ENCODE measurements around the gene CCDC182. TPM values are rescaled to one million over a fixed set of nuclear protein-coding genes. Genes with fewer than 3 reads are reported as not detected.

The CCDC182 gene
- total RNA-seq, 1 experiment from 2014 or later, result not detected

DNA sequence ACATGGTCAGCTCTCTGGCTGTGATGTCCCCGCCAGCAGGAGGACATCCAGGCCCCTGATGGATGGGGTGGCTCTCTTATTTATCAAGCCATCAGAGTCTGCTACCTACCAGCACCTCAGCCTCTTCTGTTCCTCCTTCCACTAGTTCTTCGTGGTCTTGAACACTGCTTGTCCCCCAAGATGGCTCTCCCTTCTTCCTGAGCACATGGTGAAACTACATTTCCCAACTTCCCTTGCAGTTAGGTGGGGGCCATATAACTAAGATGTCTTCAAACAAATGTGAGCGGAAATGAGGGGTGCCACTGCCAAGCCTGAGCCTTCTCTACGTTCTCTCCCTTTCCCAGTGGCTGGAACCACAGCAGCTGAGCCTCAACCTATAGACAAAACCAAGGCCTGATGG lies 29.8 kb upstream of the CCDC182 start:
- H3K27ac Mint-ChIP-seq (ENCODE audit: unreplicated experiment), result no peak overlapping the region
- peaks cover 92% of the 10 kb centered on the region for H3K27me3 Mint-ChIP-seq (ENCODE audit: unreplicated experiment)
- BruUV-seq (replicated peaks), result no TSS peak
- intact Hi-C loops (cut with micrococcal nuclease; ENCODE audit: unreplicated experiment), result no loop called here
- no peak overlapping the region for H3K4me3 Mint-ChIP-seq (ENCODE audit: low read depth, unreplicated experiment)
- no peaks in the 10 kb centered on the region for H3K36me3 Mint-ChIP-seq (ENCODE audit: insufficient read depth, unreplicated experiment)
- H3K9me3 Mint-ChIP-seq (ENCODE audit: low read depth, unreplicated experiment), result no peaks in the 10 kb centered on the region
- H3K4me1 Mint-ChIP-seq (ENCODE audit: low read depth, unreplicated experiment), result no peaks in the 10 kb centered on the region
- DNase-seq, result no peak
- TF ChIP-seq, protein P1, sequence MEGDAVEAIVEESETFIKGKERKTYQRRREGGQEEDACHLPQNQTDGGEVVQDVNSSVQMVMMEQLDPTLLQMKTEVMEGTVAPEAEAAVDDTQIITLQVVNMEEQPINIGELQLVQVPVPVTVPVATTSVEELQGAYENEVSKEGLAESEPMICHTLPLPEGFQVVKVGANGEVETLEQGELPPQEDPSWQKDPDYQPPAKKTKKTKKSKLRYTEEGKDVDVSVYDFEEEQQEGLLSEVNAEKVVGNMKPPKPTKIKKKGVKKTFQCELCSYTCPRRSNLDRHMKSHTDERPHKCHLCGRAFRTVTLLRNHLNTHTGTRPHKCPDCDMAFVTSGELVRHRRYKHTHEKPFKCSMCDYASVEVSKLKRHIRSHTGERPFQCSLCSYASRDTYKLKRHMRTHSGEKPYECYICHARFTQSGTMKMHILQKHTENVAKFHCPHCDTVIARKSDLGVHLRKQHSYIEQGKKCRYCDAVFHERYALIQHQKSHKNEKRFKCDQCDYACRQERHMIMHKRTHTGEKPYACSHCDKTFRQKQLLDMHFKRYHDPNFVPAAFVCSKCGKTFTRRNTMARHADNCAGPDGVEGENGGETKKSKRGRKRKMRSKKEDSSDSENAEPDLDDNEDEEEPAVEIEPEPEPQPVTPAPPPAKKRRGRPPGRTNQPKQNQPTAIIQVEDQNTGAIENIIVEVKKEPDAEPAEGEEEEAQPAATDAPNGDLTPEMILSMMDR (IDR thresholded peaks at IDR 0.05; ENCODE audit: unreplicated experiment), result no peak
- CTCF ChIA-PET, result no interaction called here

DNA sequence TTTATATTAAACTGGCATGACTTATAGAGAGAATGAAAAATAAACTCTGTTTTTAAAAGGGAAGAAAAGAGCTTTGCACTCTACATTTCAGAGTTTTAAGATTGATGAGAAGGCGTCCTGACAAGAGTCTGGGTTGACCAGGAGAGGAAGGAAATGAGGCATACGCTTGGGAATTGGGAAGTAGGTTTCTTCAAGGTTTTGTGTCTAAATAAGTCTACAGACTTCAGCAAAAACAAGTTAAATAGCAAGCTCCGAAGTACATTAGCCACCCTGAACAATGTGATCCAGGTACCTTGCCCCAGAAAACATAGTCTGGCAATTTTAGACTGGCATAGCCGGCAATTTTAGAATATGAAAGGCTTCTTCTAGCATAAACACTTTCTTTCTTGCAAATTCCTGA lies 28.5 kb upstream of the CCDC182 start:
- Mint-ChIP-seq H3K27ac (ENCODE audit: unreplicated experiment) (no peak overlapping the region), H3K9me3 (ENCODE audit: low read depth, unreplicated experiment) (no peaks in the 10 kb centered on the region), H3K36me3 (ENCODE audit: insufficient read depth, unreplicated experiment) (no peaks in the 10 kb centered on the region), H3K4me1 (ENCODE audit: low read depth, unreplicated experiment) (no peaks in the 10 kb centered on the region), H3K4me3 (ENCODE audit: low read depth, unreplicated experiment) (no peak overlapping the region), H3K27me3 (ENCODE audit: unreplicated experiment) (peaks cover 92% of the 10 kb centered on the region)
- CTCF ChIA-PET, result no interaction called here
- TF ChIP-seq, protein P1 (IDR thresholded peaks at IDR 0.05; ENCODE audit: unreplicated experiment), result no peak
- intact Hi-C loops (cut with micrococcal nuclease; ENCODE audit: unreplicated experiment), result no loop called here
- DNase-seq, result no peak
- BruUV-seq (replicated peaks), result no TSS peak

DNA sequence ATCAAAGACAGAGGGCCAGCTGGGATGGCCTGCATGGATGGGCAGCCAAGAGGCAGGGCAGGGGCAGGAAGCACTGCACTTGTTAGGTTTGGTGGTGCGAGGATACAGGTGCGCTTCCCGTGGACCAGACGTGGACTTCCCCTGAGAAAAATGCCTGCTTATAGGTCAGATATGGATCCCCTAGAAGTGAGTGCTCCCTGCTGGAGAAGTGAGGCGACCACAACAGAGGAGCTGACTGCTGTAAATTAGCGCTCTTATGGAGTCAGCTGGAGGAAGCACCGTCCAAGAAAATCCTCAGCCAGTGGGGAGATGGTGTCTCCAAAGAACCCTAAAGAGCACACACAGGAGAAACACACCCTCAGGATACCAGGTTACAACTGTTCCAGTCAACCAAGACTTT lies 27.7 kb upstream of the CCDC182 start:
- BruUV-seq (replicated peaks), result no TSS peak
- CTCF ChIA-PET, result no interaction called here
- Mint-ChIP-seq H3K27me3 (ENCODE audit: unreplicated experiment) (peaks cover 90% of the 10 kb centered on the region), H3K36me3 (ENCODE audit: insufficient read depth, unreplicated experiment) (no peaks in the 10 kb centered on the region), H3K27ac (ENCODE audit: unreplicated experiment) (no peak overlapping the region), H3K4me3 (ENCODE audit: low read depth, unreplicated experiment) (no peak overlapping the region), H3K9me3 (ENCODE audit: low read depth, unreplicated experiment) (no peaks in the 10 kb centered on the region), H3K4me1 (ENCODE audit: low read depth, unreplicated experiment) (no peaks in the 10 kb centered on the region)
- intact Hi-C loops (cut with micrococcal nuclease; ENCODE audit: unreplicated experiment), result no loop called here
- no peak for DNase-seq
- TF ChIP-seq, protein P1 (IDR thresholded peaks at IDR 0.05; ENCODE audit: unreplicated experiment), result no peak

DNA sequence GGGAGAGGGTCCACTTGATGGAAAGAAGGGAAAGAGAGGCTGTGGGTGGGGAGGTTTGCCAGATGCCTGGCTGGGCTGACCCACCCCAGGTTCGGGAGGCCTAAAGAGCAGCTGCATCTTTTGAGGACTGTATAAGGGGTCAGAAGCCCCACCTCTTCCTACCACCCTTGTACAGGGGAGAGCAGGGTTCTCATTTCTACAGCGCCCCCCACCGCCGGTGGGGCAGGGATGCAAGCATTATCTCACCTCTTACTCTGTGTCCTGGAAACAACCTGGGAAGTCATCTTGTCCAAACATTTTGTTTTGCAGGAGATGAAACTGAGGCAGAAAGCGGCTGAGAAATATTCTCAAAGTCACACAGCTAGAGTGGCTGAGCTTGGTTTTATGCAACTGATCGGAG lies 22.5 kb upstream of the CCDC182 start:
- intact Hi-C loops (cut with micrococcal nuclease; ENCODE audit: unreplicated experiment), result no loop called here
- CTCF ChIA-PET, result interaction anchor here (0.8 kb wide), 1 partner anchor 55 kb away, joined by 3 read pairs; no protein-coding TSS in a partner anchor
- no TSS peak for BruUV-seq (replicated peaks)
- no peak for DNase-seq
- TF ChIP-seq, protein P1 (IDR thresholded peaks at IDR 0.05; ENCODE audit: unreplicated experiment), result no peak
- Mint-ChIP-seq H3K4me1 (ENCODE audit: low read depth, unreplicated experiment) (no peaks in the 10 kb centered on the region), H3K4me3 (ENCODE audit: low read depth, unreplicated experiment) (no peak overlapping the region), H3K27ac (ENCODE audit: unreplicated experiment) (no peak overlapping the region), H3K36me3 (ENCODE audit: insufficient read depth, unreplicated experiment) (no peaks in the 10 kb centered on the region), H3K27me3 (ENCODE audit: unreplicated experiment) (peaks cover 86% of the 10 kb centered on the region), H3K9me3 (ENCODE audit: low read depth, unreplicated experiment) (no peaks in the 10 kb centered on the region)
